Activated CD4-positive, alpha-beta T cell treated with anti-CD3 and anti-CD28 coated beads for 24 hours (primary cell): Measurements from ENCODE around the gene PLTP.
"Not testable (repeated sequence)": the region's sequence is repeated elsewhere in the genome, so short reads cannot be mapped to it uniquely, and the experiment has no call there.

Experiments used
- DNase-seq, 2 donors: peaks; one replicate each; pipeline ENCODE4 v3.0.0-alpha.2; 2020; ENCODE audit warnings: low read depth in 2 of 2

Gene PLTP, protein sequence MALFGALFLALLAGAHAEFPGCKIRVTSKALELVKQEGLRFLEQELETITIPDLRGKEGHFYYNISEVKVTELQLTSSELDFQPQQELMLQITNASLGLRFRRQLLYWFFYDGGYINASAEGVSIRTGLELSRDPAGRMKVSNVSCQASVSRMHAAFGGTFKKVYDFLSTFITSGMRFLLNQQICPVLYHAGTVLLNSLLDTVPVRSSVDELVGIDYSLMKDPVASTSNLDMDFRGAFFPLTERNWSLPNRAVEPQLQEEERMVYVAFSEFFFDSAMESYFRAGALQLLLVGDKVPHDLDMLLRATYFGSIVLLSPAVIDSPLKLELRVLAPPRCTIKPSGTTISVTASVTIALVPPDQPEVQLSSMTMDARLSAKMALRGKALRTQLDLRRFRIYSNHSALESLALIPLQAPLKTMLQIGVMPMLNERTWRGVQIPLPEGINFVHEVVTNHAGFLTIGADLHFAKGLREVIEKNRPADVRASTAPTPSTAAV

DNA sequence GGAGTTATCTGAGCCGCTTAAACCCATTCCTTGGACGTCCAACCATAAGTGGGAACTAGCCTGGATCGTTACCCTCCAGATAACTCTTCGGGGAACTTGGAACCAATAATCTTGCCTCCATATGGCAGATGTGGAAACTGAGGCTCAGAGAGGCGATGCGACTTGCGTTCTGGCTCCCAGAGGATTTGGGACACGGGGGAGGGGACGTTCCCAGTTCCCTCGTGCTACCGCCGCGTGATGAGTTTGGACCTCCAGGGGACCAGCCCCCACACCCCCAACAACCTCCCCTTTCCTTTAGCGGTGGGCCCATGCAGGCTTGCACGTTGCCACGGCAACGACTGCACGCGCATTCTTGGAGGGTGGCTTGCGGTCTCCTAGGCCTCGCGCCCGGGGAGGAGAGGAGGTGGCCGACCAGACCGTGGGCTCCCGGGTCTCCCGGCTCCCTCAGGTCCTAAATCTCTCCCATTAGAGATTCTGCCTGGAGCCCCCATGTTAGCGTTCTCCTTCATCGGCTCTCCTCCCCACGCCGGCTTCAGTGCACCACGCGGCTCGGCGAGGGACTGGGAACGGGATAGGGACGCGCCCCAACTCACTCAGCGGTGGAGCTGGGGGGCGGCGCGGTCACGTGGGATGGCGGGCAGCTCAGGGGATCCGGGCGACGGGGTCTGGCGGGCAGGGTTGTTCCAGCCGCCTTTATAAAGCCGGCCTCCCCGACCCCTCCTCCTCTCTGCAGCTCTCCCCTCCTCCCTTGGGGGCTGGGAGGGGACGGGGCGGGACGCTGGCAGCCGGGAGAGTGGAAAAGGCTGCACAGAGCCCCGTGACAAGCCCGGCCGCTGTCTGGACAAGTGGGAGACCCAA lies at the start of gene PLTP:
TSS of gene PLTP (minus strand) at position 670 of the 858 bp plus-strand sequence. CDS start 703 bp downstream, outside the sequence.
- peak in 1 of 2 donors; percentile 15 for DNase-seq

DNA sequence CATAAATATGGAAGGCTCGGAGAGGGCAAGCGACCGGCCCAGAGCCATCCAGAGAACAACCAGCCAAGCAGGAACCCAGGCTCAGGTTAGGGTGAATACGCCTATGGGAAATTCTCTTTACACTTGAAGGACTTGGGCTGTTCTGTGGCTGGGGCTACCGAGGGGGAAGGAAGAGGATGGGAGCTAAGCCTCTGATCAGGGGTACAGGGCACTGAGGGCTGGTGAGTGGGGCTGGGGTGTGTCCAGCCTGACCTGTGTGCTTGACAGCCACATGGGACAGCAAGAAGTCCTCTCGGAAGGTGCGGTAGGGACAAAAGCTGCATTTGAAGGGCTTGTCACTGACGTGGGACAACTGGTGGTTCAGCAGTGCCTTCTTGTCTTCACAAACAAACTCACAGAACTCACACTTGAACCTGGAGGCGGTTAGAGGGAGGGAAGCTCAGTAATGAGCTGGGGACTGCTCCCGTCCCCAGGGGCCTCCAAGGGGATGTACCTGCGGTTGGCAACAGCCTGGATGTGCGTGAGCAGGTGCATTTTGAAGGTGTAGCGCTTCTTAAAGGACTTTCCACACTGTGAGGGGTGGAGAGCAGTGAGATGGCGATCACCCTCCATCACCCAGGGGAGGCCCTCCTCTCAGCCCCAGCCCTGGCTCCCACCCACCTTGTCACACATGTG lies 48.1 kb upstream of the PLTP start:
- DNase-seq: no peak

DNA sequence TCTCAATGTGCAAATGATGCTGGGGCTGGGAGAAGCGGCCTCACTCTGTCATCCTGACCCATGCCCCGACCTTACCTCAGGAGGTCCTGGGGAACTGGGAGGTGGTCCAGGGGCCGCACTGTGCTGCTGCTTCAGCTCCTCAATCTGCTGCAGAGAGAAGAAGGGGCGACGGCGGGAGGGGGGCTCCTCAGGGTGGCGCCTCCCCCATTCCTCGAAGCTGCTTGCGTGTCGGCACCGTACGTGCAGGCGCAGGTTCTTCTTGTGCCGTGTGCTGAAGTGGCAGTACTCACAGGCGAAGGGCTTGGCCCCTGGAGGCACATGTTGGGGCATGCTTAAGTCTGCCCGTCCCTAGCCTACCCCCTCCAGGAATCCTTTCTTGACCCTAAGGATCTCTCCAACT lies 47.2 kb upstream of the PLTP start:
- no peak for DNase-seq

DNA sequence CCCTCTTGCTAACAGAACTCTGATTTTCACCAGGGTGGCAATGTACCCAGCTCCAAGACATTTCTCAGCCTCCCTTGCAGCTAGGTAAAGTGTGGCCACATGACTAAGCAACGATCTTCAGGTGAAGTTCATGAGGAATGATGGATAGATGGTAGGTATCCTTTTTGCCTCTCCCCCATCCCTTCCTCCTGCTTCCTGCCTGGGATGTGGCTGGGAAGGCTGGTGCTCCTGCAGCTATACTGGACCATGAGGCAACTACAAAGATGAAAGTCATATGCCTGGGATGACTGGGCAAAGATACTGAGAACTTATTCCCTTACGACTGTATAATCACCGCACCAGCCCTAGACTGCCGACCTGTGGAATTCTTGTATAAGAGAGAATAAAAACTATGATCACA lies 46.6 kb upstream of the PLTP start:
- no peak for DNase-seq

DNA sequence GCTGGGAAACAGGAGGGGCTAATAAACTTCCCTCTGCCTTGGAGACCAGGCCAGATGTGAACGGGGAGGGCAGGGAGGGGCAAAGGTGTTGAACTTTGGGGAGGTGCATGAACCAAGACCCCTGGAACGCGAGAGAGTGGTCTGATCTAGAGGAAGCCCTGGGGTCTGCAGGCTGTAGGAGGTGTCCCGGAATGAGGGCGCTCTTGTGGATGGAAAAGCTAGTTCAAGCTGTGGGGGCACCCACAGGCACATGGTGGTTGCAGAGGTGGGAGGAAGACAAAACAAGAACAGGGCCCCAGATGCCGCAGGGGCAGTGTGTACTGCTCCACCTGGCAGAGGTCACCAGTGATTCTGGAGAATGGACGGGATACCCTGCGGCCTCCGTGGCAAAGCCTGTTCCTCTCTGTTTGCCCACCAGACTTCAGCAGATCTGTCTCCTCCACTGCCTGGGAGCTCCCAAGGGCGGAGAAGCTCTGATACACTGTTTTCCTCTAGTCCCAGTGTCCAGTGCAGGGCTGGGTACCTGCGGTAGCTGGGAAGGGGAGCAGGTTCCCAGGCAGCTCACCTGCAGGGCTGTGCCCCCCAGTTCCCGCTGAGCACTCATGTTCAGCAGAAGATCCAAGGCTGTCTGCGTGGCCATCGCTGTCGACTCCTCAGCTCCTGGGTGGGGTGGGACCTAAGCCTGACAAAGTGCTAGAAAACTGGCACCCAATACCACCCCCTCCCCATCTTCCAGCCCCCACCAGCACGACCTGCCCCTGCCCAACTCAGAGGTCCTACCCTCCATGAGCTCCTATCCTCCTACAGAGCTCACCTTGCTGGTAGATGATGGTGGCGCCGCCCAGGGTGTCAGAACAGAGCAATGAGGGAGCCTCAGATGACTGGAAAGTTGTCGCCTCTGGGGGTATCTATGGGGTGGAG lies 45.3 kb upstream of the PLTP start:
- DNase-seq: no peak

DNA sequence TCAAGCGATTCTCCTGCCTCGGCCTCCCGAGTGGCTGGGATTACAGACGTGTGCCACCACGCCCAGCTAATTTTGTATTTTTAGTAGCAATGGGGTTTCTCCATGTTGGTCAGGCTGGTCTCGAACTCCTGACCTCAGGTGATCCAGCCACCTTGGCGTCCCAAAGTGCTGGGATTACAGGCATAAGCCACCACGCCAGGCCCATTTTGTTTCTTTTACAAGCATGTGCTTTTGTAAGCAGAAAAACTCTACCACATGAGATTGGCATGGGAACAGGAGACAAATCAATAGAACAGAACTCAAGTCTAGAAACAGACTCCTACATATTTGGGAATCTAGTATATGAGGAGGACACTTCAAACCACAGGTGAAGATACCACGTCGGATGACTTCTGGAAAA lies 44.4 kb upstream of the PLTP start:
- not testable (repeated sequence) for DNase-seq

DNA sequence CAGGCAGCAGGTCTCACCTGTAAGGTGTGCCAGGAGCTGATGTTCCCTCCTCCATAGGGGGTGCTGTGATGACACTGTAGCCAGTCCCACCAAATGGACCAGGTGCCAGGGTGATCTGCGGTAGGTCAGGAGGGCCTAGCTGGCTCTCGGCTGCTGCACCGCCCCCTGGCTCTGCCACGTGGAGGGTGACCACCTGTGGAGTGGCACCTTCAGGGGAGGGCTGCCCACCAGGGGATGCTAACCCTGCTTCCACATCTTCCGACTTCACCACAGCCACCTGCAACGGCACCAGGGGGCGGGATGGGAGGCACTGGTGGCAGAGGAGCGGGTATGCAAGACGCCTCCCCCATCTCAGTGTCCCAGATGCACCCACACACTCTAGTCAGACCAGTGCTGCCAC lies 41.7 kb upstream of the PLTP start:
- DNase-seq: no peak

DNA sequence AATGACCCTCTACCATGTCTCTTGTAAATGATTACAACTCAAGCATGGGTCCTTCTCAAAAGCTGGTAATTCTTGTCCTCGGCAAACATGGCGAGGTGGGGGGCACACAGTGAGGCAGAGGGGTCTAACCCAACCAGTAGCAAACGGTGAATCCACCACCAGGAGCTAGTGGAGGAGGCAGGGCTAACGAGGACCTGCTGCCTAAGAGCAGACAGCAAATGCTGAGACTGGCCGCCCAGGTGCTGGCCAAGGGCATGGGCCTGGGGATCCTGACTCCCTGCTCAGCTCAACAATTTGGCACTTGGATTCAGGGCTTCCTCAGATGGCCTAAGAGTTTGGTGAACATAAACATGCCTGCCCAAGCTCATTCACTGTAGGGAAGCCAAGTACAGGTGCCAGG lies 40.9 kb upstream of the PLTP start:
- no peak for DNase-seq

DNA sequence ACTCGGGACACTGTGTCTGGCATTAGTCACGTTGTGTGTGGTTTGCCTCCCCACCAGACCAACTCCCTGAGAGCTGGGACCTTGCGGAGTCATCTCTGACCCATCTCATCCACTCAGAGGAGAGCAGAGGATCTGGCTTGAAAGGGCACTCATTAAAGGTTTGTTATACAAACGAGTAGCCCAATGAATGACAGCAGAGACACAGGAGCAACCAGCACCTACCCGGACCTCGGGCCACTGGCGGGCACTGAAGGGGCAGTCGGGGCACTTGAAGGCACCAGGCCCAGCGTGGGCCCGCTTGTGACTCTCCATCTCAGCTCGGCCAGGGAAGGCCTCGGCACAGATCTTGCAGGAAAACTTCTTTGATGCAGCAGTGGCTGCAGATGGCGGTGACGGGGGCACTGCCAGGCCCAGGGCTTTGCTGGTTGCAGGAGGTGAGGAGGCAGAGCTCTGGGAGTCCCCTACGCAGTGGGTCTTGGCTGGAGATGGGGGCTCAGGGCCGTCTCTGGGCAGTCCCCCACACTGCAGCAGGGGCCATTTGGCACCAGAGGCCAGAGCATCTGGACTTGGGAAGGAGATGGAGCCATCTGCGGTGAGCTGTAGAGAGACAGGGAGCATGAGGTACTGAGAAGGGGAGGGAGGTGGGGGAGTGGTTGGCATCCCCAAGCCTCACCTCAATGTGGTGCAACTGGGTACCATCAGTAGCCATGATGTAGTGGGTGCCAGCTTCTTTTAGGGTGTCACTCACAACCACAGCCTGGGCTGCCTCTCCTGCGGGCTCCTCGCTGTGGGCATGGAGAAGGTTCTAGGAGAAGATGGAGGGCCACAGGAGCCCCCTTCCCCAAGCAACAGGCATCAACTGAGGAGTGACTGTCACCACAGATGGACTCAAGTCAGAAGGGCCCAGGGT lies 40.2 kb upstream of the PLTP start:
- no peak for DNase-seq

DNA sequence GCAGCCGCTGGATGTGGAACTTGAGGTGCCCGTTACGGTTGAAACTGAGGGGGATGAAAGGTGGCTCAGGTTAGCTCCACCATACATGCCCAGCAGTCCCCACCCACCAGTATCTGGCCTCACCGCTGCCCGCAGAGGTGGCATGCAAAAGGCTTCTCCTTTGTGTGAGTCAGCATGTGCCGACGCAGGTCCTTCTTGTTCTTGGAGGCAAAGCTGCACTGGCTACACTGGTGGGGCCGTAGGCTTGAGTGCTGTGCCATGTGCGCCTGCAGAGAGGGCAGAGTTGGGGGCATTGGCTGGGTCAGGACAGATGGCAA lies 38.3 kb upstream of the PLTP start:
- DNase-seq: no peak

DNA sequence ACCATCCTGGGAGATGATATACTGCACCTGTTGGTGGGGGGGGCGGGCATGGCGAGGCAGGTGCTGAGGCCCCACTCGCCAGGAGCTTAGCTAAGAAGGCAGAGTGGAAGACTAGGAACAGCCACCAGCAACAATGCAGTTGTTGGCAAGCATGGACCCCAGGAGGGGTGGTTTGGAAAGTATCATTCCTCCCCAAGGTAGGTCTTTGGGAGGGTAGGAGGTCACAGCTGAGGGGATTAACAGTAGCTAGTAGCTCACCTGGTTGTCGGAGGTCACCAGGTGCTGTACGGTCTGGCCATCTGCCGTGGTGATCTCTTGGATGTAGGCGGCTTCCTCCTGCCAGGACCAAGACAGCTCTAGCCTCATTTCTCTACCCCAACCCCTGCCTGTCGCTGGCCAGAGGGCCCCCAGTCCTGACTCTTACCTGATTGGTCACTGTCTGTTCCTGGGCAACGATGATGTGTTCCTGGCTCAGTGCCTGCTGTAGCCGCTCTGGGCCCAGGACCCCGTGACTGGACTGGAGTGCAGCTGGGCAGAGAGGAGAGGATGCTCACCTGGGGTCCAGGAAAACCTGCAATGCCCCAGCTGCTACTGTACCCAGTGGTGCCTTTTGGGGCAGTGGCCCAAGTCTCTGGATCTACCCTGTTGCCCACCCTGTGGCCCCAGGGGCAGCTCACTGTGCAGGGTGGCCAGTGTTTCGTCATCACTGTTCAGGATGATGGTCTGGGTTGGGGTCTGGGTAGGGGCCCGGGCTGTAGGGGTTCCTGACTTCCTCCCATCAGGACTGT lies 37.8 kb upstream of the PLTP start:
- no peak for DNase-seq

DNA sequence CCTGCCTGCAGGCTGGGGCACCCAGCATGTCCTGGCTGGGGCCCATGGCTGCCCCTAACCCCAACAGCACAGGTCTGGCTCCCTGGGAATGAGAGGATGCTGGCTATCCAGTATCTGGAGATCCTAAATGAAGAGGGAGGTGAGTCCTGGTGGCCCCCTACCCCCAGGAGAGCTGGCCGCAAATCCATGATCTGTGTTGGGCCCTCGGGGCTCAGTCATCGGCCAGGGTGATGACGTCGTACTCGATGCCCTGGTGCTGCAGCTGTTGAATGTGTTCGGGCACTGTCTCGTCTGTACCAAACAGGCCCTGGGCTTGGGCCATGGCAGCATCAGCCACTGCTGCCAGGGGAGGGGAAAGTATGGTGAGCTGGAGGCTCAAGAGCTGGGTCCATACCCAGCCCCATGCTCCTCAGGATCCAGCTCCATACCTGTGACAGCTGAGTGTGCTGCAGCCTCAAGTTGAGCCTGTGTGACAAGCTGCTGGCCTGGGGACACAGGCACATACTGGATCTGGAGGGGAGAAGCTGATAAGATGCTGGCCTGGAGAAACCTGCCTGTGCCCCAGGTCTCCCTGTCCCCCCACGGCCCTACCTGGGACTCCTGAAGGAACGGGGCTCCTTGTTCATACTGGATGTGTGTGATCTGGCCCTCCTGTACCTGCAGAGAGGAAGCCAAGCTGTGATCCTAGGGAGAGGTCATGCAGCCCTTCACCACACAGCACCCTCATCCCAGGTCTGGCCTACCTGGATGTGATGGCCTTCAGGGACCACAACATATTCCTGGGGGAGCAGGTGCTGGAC lies 37.0 kb upstream of the PLTP start:
- no peak for DNase-seq

DNA sequence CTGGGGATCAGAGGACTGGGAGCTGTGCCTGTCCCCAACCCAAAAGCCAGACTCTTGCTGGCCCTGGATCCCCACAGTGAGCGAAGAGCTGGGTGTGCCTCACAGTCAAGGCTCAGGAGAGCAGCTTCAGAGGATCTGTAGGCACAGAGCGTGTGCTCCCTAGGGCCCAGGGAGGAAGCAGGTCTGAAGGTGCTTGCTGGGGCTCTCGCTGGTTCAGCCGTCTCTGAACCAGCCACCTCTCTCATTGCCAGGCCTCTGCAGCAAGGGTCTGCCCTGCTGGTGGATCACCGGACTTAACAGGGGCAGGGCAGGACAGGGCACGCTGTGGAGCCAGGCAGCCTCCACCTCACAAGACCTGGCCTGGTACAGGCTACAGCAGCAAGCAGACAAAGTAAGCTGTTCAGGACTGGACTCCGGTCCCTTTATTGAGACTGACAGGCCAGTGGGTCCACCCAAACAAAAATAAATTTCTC lies 36.3 kb upstream of the PLTP start:
- DNase-seq: no peak

DNA sequence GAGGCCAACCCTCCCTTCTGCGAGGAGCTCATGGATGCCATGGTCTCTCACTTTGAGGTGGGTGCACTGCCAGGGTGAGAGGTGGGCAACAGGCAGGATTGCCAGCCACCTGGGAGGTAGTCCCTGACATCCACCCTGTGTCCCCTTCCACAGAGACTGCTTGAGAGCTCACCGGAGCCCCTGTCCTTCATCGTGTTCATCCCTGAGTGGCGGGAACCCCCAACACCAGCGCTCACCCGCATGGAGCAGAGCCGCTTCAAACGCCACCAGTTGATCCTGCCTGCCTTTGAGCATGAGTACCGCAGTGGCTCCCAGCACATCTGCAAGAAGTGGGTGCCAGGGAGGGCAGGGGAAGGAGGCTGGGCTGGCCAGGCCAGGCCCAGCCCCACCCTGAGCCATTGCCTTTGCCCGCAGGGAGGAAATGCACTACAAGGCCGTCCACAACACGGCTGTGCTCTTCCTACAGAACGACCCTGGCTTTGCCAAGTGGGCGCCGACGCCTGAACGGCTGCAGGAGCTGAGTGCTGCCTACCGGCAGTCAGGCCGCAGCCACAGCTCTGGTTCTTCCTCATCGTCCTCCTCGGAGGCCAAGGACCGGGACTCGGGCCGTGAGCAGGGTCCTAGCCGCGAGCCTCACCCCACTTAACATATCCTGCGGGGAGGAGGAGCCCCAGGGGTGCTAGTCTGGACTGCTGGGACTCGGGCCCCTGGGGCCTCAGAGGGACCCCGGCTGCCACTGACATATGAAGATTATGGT lies 35.3 kb upstream of the PLTP start:
- DNase-seq: no peak

DNA sequence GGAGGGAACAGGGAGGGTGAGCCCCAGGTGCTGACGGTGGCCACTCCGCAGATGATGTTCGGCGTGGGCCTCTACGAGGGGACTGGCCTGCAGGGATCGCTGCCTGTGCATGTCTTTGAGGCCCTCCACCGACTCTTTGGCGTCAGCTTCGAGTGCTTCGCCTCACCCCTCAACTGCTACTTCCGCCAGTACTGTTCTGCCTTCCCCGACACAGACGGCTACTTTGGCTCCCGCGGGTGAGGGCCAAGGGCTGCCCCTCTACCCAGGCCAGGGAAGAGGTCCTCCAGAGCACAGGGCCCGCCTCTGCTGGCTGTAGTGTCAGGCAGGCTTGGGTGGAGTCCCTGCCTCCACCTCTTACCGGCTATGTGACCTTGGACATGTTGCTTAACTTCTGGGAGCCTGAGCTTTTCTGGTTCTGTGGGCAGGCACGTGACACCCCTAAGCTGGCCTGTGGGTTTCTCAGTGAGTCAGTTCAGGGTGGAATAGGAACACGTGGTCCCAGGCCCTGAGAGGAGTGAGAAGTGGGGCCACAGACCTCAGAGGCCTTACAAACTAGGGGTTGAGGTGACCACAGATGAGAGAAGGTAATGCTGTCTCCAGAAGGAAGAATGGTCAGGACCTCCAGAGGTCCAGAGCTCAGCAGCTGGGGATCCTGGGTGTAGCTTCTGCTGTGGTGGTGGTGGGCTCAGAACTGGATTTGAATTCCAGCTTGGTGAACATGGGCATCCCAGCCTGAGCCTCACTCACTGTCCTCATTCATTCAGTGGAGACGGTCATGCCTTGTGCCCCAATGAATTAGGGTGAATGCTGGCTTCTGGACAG lies 34.4 kb upstream of the PLTP start:
- no peak for DNase-seq

DNA sequence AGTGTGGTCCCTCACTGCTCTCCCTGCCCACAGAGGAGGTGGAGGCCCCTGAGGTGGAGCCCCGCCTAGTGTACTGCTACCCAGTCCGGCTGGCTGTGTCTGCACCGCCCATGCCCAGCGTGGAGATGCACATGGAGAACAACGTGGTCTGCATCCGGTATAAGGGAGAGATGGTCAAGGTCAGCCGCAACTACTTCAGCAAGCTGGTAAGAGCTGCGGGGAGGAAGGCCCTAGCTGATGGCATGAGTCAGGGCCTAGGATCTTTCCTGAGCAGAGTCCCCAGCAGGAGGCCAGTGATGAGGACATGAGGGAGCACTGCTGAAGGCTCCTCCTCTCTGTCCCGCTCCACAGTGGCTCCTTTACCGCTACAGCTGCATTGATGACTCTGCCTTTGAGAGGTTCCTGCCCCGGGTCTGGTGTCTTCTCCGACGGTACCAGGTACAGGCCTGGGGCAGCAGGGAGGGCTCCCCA lies 33.8 kb upstream of the PLTP start:
- no peak for DNase-seq
